Sigmoid colon (tissue), 4 donors: Measurements from ENCODE around the gene TMEM63A.

ENCODE experiments used
- CTCF ChIP-seq, 4 experiments: fragments of 450-650 bp in 3 of 4; fragments of 200-600 bp in 1 of 4; IDR thresholded peaks; one replicate each; pipeline ENCODE4 v1.5.1; 2016 to 2019; ENCODE audit warnings: antibody characterized with exemption in 4 of 4, mild to moderate bottlenecking in 3 of 4, moderate library complexity in 2 of 4
- EP300 ChIP-seq, 4 donors: sonication (generic); formaldehyde crosslinking; IDR thresholded peaks; one replicate each; pipeline ENCODE4 v1.6.1; 2017; ENCODE audit warnings: antibody characterized with exemption in 4 of 4
- POLR2A ChIP-seq, 2 donors: fragments of 450-650 bp; IDR thresholded peaks; one replicate each; pipeline ENCODE4 v1.6.1; 2016; ENCODE audit warnings: antibody characterized with exemption in 2 of 2, mild to moderate bottlenecking in 2 of 2, moderate library complexity in 2 of 2
- POLR2AphosphoS5 ChIP-seq, 4 donors: sonication (generic); formaldehyde crosslinking; IDR thresholded peaks; one replicate each; pipeline ENCODE4 v1.6.1; 2017; ENCODE audit warnings: antibody characterized with exemption in 4 of 4

DNA sequence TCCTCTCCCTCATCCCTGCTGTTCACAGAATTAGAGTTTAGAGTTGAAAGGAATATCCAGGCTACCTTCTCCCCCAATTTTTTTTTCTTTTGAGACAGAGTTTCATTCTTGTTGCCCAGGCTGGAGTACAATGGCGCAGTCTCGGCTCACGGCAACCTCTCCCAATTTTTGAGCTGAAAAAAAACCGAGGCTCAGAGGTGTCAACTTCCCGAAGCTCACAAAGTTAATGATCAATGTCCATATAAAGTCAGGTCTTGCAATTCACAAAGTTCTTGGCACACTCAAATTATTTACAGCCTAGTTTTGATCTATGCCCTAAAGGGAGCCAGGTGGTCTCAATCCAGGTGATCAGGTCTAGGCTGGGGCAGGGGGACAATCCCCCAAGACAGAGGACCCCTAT, 7.6 kb upstream of the TMEM63A start:
- no peak for TF ChIP-seq CTCF (IDR thresholded peaks at IDR 0.05)
- TF ChIP-seq POLR2A (IDR thresholded peaks at IDR 0.05) = no peak
- no peak for TF ChIP-seq POLR2AphosphoS5 (IDR thresholded peaks at IDR 0.05)
- TF ChIP-seq EP300 (IDR thresholded peaks at IDR 0.05) = no peak
